ENCODE measurements around the gene CLSTN2.

The CLSTN2 gene

DNA sequence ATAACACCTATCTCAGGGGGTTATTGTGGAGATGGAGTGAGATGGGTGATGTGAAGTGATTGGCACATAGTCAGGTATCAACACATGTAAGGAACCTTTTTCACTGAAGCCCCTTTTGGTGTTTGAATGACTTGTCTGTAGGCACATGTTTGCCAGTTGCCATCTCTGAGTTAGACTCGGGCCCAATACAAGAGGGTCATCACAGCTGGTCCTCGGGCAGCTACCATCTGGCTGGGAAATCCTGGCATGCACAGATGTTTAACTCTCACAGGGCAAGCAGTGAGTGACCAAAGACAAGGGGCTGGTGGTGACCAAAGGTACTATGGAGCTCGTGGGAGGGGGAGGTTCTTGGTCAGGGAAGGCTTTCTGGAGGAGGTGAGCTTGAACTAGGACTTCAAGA lies 118.8 kb downstream of the CLSTN2 start:
- no peak for DNase-seq (ENCODE audit: low spot score)

DNA sequence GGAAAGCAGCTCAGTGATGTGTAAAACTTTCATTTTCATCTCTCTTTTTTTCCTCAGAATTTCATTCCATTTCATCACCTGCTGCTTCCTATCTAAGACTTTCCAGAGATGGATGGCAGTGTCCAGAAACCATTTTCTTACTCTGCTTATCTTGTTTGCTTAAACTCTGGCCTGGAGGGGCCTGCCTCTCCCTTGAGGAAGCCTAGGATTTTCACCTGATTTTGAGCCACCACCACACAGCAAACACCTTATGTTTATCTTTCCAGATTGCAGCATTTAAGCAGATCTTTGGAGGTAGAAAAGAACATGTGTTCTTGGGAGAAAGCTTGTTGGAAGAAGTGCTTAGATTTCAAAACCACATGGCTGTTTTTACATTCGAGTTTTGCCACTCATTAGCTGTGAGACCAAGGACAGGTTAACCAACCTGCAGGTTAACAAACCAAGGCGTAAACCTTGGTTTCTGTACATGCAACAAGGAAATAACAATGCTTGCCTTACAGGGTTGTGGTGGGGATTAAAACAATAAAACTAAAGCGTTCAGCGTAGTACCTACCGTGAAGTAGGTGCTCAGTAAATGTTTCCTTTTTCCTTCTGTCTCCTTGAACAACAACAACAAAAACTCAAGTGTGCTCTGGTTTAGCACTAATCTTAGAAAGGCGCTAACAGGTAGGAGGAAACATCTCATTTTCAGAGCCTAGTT lies 120.3 kb downstream of the CLSTN2 start:
- DNase-seq (ENCODE audit: low spot score): no peak

DNA sequence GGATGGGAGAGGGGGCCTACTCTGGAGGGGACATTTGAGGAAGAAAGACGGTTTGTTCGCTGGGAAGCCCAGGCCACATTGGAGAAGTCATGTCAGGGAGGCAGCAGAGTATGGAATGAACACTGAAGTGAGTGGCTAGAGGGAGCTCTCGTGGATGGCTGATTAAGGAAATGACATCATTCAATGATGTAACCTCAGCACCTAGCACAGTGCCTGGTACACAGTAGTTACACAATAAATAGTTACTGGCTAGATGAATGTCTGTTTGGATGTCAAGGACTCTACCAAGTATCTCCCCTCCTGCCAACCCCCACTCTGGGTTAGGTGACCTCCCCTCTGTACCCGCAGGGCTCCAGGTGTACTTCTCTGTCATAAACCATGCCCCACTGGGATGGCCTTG lies 121.1 kb downstream of the CLSTN2 start:
- DNase-seq (ENCODE audit: low spot score): no peak

DNA sequence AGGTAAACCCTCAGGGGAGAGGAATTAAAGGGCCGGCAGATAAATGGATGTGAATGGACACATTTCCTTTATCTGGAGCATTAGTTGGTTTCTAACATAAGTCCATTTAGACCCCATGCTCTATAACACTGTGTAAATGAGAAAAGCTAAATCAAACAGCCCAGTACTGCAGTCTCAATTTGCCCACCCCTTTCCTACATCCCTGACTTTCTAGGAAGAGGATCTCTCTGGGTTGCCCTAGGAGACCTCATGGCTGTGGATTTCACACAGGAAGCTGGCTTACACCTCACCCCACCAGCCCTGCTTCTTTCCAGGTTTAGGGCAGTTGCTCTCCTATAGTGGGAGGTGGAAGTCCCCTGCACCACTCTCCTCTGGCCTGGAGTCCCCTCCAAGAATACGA lies 126.2 kb downstream of the CLSTN2 start:
- no peak for DNase-seq (ENCODE audit: low spot score)

DNA sequence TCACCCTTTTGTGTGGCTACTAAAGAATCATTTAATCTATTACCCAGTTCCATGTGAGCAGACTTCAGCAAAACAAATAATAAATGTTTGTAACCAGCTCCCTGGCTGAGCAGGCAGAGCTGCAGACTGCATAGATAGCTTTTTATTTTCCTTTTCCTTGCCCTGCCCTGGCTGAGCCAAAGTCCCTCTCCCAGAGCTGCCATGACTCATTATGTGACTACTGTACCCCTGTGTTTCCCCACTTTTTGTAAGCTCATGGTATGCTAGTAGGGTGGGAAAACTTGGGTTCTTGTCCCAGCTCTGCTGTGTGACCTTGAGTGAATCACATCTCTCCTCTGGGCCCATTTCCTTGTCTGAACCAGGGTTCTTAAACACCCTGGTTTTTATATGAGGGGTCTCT lies 127.5 kb downstream of the CLSTN2 start:
- DNase-seq (ENCODE audit: low spot score): no peak

DNA sequence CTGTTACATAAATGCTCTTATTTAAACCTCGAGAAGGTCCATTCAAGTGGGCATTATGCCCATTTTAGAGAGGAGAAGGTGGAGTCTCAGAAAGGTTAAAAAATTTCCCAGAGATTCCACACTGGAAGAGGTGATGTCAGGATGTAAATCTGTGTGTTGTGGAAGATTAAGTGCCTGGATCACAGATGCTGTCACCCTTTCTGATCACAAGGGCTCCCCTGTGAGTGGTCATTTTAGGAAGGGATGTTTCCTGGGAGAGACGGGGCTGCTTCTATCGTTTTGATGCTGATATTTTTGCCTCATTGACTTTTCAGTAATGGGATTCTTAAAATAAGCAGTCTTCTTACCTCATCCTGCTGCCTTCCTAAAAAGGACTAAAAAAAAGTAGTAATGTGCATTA lies 132.5 kb downstream of the CLSTN2 start:
- DNase-seq (ENCODE audit: low spot score): no peak

DNA sequence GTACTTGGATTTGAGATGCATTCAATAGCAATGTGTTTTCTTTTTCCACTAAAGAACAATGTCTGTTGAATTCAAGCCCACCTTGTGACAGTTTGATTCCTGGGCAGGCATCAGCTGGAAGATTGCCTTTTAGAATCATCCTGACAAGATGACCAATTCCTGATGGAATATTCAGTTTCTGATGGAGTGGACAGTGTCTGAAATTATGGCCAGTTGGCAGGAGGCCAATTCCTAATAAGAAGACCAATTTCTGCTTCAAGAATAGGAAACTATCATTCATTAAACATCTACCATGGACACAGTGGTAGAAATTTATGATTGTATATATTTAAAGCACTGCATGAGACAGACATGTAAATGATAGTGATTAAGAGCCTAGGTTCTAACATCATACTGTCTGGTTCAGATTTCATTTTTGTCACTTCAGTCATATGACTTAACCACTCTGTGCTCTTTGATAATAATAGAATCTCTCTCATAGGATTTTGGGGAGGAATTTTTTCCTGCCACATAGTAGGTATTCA lies 133.6 kb downstream of the CLSTN2 start:
- DNase-seq (ENCODE audit: low spot score): no peak

DNA sequence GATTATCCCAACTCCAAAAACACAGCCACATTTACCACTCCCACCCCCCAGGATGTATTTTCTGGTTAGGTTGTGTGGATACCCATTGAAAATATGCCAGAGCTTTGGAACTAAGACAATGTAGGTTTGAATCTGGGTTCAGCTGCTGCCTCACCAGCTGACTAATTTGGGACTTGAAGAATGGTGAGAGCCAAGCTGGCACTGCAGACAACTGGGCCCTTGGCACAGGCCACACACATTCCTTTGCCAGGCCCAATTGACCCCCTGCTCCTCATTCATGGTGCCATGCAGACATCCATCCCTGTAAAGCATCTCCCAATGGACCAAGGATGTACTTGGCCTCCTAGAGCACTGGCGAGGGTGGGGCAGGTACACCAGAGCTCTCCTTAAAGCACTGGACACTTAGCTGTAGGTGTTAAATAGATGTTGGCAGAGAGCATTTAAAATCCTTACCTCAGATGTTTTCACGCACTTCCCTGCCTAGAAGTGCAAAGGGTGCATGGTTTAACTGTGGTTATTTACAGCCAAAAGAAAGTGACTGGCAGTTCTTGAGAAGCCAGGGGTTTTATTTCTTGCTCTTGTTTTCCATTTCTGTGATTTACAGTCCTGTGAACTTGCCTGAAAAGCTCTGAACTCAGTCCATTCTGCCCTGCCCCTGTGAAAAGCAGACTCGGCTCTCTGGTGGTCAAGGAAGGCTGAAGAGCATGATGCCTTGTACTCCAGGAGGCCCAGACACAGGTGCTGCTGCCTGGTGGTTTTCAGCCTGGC lies 138.5 kb downstream of the CLSTN2 start:
- DNase-seq (ENCODE audit: low spot score): no peak

DNA sequence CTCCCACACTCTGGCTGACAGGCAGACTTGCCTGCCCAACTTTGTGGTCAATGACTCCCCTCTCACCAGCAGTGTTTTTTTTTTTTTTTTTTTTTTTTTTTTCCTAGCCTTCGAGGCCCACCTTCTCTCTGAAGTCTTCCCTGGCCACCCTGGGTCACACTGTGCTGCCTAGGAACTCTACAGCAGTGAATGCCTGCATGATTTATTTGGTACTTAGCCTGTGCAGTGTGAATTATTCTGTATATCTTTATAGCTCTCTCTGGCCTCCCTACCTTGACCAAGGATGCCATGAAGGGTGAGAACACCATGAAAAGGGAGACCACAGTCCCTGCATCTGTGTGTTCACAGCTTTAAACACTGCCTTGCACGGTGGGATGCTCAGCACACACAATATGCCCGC lies 141.6 kb downstream of the CLSTN2 start:
- no peak for DNase-seq (ENCODE audit: low spot score)

DNA sequence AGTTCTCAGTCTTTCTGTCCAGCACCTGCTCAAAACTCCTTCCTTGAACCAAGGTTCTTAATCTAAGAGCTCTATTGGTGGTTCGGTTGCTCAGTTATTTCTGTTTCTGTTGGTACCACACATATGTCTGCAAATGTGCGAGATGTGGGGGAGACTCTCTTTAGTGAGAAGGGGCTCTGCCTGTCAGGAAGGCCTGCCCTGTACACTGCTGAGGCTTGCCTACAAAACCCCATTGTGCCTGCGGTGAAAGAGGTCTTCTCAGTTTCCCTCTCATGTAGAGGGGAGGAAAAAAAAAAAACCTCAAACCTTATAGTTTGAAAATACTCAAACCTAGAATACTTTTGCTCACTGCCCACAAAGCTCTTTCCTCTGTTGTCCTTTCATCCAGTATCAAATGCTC lies 142.4 kb downstream of the CLSTN2 start:
- DNase-seq (ENCODE audit: low spot score): no peak

DNA sequence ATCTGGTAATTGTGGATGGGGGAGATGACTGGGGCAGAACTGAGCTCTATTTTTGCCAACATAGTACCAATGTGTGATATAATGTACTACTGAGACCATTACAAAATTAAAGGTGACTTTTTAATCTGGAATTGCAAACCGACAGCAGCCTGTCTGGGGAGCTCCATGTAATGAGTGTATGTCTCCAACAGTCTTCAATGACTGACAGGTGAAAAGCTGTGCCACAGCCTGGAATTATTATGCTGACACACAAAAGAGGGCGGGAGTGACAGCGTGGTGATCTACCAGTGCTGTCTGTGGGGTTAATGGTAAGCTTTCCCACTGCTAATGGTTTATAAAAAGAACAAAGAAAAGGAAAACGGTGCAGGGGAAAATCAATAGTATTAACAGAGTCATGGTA lies 143.4 kb downstream of the CLSTN2 start:
- no peak for DNase-seq (ENCODE audit: low spot score)

DNA sequence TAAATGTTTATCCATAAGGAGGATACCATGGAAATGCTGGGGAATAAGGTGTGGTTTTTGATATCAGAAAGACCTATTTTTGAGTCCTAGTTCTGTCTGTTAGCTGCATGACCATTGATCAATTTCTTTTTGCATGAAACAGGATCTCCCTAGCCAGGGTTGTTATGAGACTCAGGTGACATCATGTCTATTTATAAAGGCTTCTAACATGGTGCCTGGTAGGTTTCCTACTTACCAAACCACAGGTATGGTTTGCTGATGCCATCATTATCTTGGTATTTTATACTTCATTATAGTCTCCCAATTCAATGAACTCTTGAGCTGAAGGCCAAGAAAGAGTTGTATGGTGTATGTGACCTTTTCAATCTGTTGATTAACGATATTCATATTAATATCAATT lies 144.0 kb downstream of the CLSTN2 start:
- DNase-seq (ENCODE audit: low spot score): no peak

DNA sequence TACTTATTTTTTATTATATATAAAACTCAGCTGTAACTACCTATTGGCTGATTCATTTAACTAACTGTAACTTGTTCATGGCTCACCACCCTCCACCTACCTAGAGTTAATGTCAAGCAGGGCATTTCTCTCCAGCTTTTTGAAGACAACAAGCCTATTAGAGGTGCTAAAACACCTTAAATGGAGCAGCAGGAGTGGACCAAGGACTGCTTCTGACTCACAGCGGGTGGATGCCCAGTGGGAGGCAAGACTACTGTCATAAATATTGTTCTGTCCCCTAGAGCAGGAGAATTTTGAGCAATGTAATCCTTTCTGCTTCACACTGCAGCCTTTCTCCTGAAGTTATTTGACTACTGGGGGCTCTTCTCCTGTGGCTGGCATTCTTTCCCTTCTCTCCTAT lies 146.9 kb downstream of the CLSTN2 start:
- no peak for DNase-seq (ENCODE audit: low spot score)

DNA sequence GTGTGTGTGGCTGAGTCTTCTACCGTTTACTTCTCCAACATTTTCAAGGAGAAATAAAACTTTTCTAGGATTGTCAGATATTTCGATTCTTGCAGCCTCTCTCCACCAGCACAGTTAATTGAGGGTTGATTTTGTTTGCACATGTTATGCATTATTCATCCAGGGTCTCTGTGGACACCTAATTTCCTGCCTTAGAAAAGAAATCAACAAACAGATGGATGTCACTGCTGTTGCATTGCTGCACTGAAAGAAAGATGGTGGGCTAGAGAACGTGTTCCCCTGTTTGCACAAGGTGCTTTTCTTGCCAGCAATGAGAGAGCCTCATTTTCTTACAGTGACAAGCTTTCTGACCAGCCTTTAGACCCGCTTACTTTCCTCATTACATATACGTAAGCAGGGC lies 150.0 kb downstream of the CLSTN2 start:
- no peak for DNase-seq (ENCODE audit: low spot score)

DNA sequence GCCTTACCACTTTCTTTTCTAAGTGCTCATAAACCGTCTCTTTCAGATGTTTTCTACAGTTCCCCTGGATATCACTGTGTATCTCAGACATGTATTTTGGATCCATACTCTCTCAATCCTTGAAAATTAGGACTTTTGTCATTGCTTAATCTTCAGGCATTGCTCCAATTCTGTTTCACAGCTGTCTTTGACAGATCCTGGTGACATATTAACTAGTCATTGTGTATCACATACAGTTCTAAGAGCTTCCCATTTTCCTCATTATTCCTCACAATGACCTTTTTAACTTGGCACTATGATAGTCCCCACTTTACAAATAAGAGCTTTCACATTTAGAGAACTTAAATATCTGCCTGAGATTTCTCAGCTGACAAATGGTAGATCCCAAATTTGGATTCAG lies 151.7 kb downstream of the CLSTN2 start:
- DNase-seq (ENCODE audit: low spot score): no peak

DNA sequence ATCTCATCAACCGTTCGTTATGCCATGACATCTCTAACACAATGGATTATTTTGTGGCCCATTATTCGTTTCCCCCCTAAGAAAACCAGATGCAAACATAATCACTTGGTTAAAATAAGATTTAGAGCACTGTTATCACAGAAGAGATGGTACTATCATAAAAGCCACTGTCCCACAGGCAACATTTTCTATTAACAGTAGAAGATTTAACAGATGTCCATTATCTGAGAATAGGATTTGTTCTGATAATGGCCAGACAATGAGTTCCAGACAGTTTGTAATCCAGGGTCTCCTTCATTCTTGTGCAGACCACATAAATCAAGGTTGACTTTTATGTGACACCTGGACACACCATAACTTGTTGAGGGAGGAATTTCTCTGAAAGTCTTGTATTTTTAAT lies 153.1 kb downstream of the CLSTN2 start:
- DNase-seq (ENCODE audit: low spot score): no peak

DNA sequence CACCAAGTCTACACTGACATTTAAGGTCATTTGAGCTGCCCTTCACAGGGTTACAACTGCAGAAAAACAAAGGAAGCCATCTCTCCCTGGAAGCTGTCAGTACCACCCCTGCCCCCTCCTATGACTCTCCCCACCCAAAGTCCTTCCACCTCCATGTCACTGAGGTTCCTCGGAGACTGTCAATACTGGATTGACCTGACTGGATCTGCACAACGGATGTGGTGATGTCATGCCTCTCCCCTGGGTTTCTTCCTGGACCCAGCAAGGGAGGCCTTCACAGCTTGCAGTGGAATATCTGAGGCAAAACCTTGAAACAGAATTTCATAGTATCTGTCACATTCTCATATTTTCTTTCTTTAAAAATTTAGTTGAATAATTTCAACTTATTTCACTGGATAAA lies 153.5 kb downstream of the CLSTN2 start:
- DNase-seq (ENCODE audit: low spot score): no peak

DNA sequence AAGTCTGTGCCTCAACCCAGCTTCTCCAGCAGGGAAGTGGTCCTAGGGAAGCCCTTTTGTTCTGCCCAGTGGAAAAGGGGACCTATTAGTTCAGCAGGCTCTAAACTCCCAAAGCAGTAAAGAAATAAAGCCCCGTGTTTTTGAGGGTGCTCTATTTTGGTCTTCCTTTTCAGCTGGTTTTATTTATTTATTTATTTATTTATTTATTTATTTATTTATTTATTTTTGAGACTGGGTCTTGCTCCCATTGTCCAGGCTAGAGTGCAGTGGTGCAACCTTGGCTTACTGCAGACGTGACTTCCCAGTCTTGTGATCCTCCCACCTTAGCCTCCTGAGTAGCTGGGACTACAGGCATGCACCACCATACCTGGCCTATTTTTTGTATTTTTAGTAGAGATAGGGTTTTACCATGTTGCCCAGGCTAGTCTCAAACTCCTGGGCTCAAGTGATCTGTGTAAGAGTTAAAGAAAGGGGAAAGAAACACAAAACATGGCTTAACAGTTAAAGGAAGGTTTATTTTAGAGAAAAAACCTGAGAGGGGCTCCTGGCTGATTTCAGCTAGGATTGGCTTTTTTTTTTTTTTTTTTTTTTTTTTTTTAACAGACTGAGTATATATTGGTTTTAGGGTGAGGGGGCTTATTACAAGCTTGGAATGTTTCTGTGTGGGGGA lies 154.6 kb downstream of the CLSTN2 start:
- DNase-seq (ENCODE audit: low spot score): no peak

DNA sequence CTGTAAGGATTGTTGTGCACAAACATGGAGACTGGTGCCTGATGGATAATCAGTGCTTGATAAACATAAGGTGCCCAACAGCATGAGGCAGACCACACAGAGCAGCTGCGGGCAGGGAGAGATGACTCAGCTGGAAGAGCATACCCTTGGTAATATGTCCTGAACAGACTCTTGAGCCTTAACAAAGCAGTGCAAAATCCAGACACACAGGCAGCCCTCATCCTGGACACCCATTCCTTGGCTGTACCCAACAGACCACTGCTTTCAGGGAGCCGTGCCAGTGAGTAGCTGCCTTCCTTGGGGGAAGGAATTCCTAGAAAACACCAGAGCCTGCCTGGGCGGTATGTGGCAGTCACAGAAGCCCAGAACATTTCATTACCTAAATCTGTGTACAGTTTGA lies 156.2 kb downstream of the CLSTN2 start:
- DNase-seq (ENCODE audit: low spot score): no peak

DNA sequence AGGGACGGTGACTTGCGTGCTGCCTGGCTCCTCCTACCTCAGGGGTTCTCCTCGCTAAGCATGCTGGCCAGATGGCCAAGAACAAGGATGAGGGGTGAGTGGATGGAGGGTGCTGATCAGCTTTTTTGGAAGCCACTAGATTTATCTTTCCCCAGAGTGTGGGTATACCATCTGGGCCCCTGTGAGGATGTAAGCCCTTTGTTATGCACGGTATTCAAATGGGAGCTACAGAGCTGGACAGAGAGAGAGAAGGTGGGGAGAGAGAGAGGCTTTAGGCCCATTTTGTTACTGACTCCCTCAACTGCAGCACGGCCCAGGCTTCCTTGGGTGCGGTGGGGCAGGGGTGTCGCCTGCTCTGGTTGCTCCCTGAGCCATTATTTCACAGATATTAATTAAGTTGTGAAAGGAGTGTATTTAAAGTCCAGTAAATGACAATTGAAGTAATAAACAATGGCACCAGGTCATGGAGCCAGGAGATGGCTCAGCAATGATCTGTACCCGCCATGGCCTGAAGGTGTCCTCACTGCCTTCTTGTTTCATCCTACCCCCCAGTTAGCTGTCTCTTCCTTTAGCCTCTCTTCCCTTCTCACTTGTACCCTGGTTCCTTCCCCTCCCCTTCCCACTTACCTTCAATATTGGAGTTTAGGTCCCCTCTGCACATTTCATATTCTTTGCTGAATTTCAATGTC lies 158.0 kb downstream of the CLSTN2 start:
- DNase-seq (ENCODE audit: low spot score): peak; percentile 17

DNA sequence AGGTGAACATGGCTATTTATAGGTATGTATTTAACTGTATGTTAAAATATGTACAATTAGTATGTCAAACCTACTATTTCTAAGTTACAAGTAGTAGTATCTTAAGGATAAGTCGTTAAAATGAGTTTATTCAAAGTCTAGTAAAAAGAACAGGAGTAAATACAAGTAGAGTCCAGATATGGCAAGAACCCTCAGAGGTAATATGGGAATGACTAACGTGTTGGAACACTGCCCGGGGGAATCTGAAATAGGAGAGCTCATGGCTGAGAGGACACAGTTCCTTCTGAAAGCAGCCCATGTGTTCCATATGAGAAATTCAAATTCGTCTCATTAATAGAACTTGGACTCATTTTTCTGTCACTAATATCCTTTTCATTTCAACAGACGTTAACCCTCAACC lies 158.8 kb downstream of the CLSTN2 start:
- DNase-seq (ENCODE audit: low spot score): no peak

DNA sequence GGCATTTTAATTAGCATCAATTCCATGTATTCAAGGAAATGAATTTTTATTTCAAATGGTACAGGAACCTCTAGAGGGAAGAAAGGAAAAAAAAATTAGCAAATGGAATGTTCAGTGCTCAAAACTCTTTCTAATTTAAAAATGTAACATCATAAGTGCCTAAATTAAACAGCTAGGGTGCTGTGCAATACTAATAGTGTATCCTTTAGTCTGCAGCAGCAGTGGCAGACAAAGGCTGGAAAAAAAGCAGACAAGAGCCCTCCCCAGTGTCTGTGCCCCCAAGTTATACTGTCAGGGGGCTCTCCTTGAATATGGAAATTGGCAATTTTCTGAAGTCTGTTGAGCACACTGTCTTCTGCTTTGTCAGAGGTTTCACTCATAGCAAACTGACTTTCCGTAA lies 159.5 kb downstream of the CLSTN2 start:
- no peak for DNase-seq (ENCODE audit: low spot score)

DNA sequence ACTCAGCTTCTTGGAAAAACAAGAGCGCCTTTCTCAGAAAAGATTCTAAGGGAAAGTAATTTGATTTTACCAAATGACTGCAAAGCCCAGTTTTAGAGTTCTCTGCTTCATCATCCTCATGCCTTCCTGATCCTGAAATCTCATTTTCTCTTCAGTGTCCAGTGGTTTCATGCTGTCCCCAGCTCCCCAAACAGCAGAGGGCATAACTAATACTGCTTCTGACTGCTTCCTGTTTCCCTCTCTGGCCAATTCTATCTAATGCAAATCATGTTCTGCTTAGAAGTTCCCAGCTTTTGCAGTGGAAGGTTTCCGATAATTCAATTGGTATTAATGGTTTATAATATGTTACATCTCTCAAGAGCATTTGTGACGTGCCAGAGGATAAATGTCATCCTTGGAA lies 161.1 kb downstream of the CLSTN2 start:
- no peak for DNase-seq (ENCODE audit: low spot score)
